Liver (tissue), 9 donors: ENCODE measurements around the gene MCF2L. TPM values are rescaled to one million over a fixed set of nuclear protein-coding genes. Genes with fewer than 3 reads are reported as not detected.

ENCODE experiments used
- DNase-seq: peaks from one replicate; pipeline ENCODE4 v3.0.0-alpha.2; 2017; ENCODE audit warnings: low spot score
- H3K27ac ChIP-seq, 2 donors: one replicate each; pipeline ENCODE4 v1.7.0; 2013; ENCODE audit warnings: inconsistent platforms in 2 of 2, low read length in 2 of 2, control low read depth in 1 of 2, low read depth in 1 of 2, mild to moderate bottlenecking in 1 of 2
- H3K27me3 ChIP-seq, 4 donors: one replicate each; pipeline versions ENCODE4 v1.6.1 to v1.7.0; 2013; ENCODE audit warnings: low read length in 3 of 4, inconsistent platforms in 1 of 4, mild to moderate bottlenecking in 1 of 4, moderate library complexity in 1 of 4; ENCODE audit not compliant: control insufficient read depth in 4 of 4, insufficient read depth in 4 of 4
- H3K36me3 ChIP-seq, 4 donors: one replicate each; pipeline versions ENCODE4 v1.6.1 to v1.7.0; 2013; ENCODE audit warnings: low read length in 3 of 4, mild to moderate bottlenecking in 3 of 4, low read depth in 1 of 4, moderate library complexity in 1 of 4; ENCODE audit not compliant: control insufficient read depth in 4 of 4, insufficient read depth in 3 of 4
- H3K4me1 ChIP-seq, 4 donors: one replicate each; pipeline versions ENCODE4 v1.6.1 to v1.7.0; 2013; ENCODE audit warnings: low read length in 3 of 4, mild to moderate bottlenecking in 3 of 4, moderate library complexity in 1 of 4; ENCODE audit not compliant: control insufficient read depth in 4 of 4, insufficient read depth in 4 of 4
- H3K4me3 ChIP-seq, 3 donors: one replicate each; pipeline versions ENCODE4 v1.6.1 to v1.7.0; 2013; ENCODE audit warnings: low read length in 3 of 3, control low read depth in 1 of 3, low read depth in 1 of 3, mild to moderate bottlenecking in 1 of 3
- H3K9ac ChIP-seq, 2 donors: one replicate each; pipeline ENCODE4 v1.7.0; 2013; ENCODE audit warnings: low read length in 2 of 2, mild to moderate bottlenecking in 2 of 2, moderate library complexity in 2 of 2, control low read depth in 1 of 2, low read depth in 1 of 2
- H3K9me3 ChIP-seq, 4 donors: one replicate each; pipeline versions ENCODE4 v1.6.1 to v1.7.0; 2013; ENCODE audit warnings: low read length in 3 of 4; ENCODE audit not compliant: control insufficient read depth in 4 of 4
- ATF3 ChIP-seq: IDR thresholded peaks from 2 replicates; pipeline ENCODE4 v1.6.1; 2016; ENCODE audit warnings: antibody characterized with exemption
- CTCF ChIP-seq: fragments of 150-350 bp; IDR thresholded peaks from 2 replicates; pipeline ENCODE4 v1.5.1; 2017; ENCODE audit warnings: improper control_type of control experiment, low read depth, low read length; ENCODE audit not compliant: missing input control
- EGR1 ChIP-seq, 2 donors: IDR thresholded peaks; 2 replicates each; pipeline ENCODE4 v1.6.1; 2016 to 2018; ENCODE audit warnings: antibody characterized with exemption in 2 of 2, low read depth in 2 of 2
- FOXA1 ChIP-seq: IDR thresholded peaks from 2 replicates; pipeline ENCODE4 v1.6.1; 2016; ENCODE audit warnings: antibody characterized with exemption
- FOXA2 ChIP-seq: IDR thresholded peaks from 2 replicates; pipeline ENCODE4 v1.6.1; 2016; ENCODE audit warnings: antibody characterized with exemption
- HNF4G ChIP-seq: IDR thresholded peaks from 2 replicates; pipeline ENCODE4 v1.6.1; 2016; ENCODE audit warnings: antibody characterized with exemption
- JUND ChIP-seq, 2 donors: IDR thresholded peaks; 2 replicates each; pipeline ENCODE4 v1.6.1; 2016; ENCODE audit warnings: antibody characterized with exemption in 2 of 2
- MAX ChIP-seq: IDR thresholded peaks from 2 replicates; pipeline ENCODE4 v1.6.1; 2016; ENCODE audit warnings: antibody characterized with exemption
- NR2F2 ChIP-seq: IDR thresholded peaks from 2 replicates; pipeline ENCODE4 v1.6.1; 2016; ENCODE audit warnings: antibody characterized with exemption
- RAD21 ChIP-seq, 2 donors: IDR thresholded peaks; 2 replicates each; pipeline ENCODE4 v1.6.1; 2016; ENCODE audit warnings: antibody characterized with exemption in 2 of 2, mild to moderate bottlenecking in 2 of 2
- REST ChIP-seq: IDR thresholded peaks from 2 replicates; pipeline ENCODE4 v1.6.1; 2016; ENCODE audit warnings: antibody characterized with exemption, mild to moderate bottlenecking
- SP1 ChIP-seq: IDR thresholded peaks from 2 replicates; pipeline ENCODE4 v1.6.1; 2018; ENCODE audit warnings: antibody characterized with exemption, mild to moderate bottlenecking
- TAF1 ChIP-seq: conservative IDR thresholded peaks from 2 replicates; pipeline ENCODE4 v1.6.1; 2016; ENCODE audit warnings: antibody characterized with exemption, mild to moderate bottlenecking
- YY1 ChIP-seq: IDR thresholded peaks from 2 replicates; pipeline ENCODE4 v1.6.1; 2016; ENCODE audit warnings: antibody characterized with exemption, mild to moderate bottlenecking
- ZBTB33 ChIP-seq: IDR thresholded peaks from 2 replicates; pipeline ENCODE4 v1.6.1; 2016; ENCODE audit warnings: antibody characterized with exemption
- WGBS: extraction: QIAGEN DNeasy Blood & Tissue Kit; methylation state at CpG from one replicate; pipeline ENCODE4 v1.1.7; 2013; 5-methylcytosine and 5-hydroxymethylcytosine counted together
- polyA plus RNA-seq, 2 donors: library from polyadenylated mRNA; stranded (reverse) in 1 of 2; unstranded in 1 of 2; fragments of 200-250 nt in 1 of 2; fragments of >200 nt in 1 of 2; fragmentation: Nextera tagmentation in 1 of 2; extraction: Ambion mirVana in 1 of 2; gene quantifications; one replicate each; pipeline versions ENCODE4 v1.2.1 to v1.2.3, GENCODE V29; 2013 to 2015
- total RNA-seq, 2 donors: library from RNA; depleted of rRNA; stranded (reverse); fragments of >200 nt; gene quantifications; one replicate each; pipeline ENCODE4 v1.2.3, GENCODE V29; 2014
- donor health status: healthy.
- donor health status: healthy.
- donor health status: healthy.
- donor health status: healthy.
- donor health status: healthy.

The MCF2L gene
- total and polyA plus RNA-seq, 4 donors: 2.9 to 12.8 (median 7.1) TPM

- peaks cover 0 to 37% (median 7%) of the 10 kb centered on the region in 4 donors for H3K36me3 ChIP-seq
- H3K9me3 ChIP-seq: no peaks in the 10 kb centered on the region
- no peak overlapping the region for H3K9ac ChIP-seq
- no peaks in the 10 kb centered on the region for H3K4me1 ChIP-seq
- no peak for DNase-seq
- H3K27ac ChIP-seq: no peak overlapping the region
- H3K4me3 ChIP-seq: no peak overlapping the region
- WGBS: 96% methylated on average over 39 of the region's 39 CpGs
- no peak for TF ChIP-seq RAD21 (IDR thresholded peaks at IDR 0.05)
- no peak for TF ChIP-seq HNF4G
- TF ChIP-seq FOXA1: no peak
- TF ChIP-seq YY1: no peak
- TF ChIP-seq EGR1 (IDR thresholded peaks at IDR 0.05; ENCODE audit: low read depth in 2 of 2): no peak
- no peak for TF ChIP-seq FOXA2
- TF ChIP-seq JUND (IDR thresholded peaks at IDR 0.05): no peak
- no peak for TF ChIP-seq CTCF
- no peak for TF ChIP-seq SP1
- no peak for TF ChIP-seq ZBTB33
- TF ChIP-seq NR2F2: no peak
- H3K27me3 ChIP-seq: no peaks in the 10 kb centered on the region
These were observed 107.8 kb downstream of the MCF2L start for GRCh38 chr13:113076681-113077401.

GRCh38 chr13:113077566-113077952 is 108.5 kb downstream of the MCF2L start:
- no peak for DNase-seq
- Histone ChIP-seq H3K9ac (no peak overlapping the region), H3K27ac (no peak overlapping the region), H3K9me3 (no peaks in the 10 kb centered on the region), H3K4me1 (no peaks in the 10 kb centered on the region), H3K36me3 (peaks cover 0 to 37% (median 7%) of the 10 kb centered on the region in 4 donors), H3K4me3 (no peak overlapping the region), H3K27me3 (no peaks in the 10 kb centered on the region)
- WGBS: 90% methylated on average over 20 of the region's 20 CpGs
- no peak for TF ChIP-seq JUND (IDR thresholded peaks at IDR 0.05)
- no peak for TF ChIP-seq HNF4G
- TF ChIP-seq SP1: no peak
- TF ChIP-seq FOXA1: no peak
- no peak for TF ChIP-seq EGR1 (IDR thresholded peaks at IDR 0.05; ENCODE audit: low read depth in 2 of 2)
- no peak for TF ChIP-seq MAX
- no peak for TF ChIP-seq FOXA2
- no peak for TF ChIP-seq YY1
- no peak for TF ChIP-seq CTCF
- TF ChIP-seq REST: no peak
- TF ChIP-seq TAF1: no peak
- TF ChIP-seq ATF3: no peak
- TF ChIP-seq ZBTB33: no peak
